RWPE1 (cell line): ENCODE results near the gene ZACN.
"Not testable (repeated sequence)": the region's sequence is repeated elsewhere in the genome, so short reads cannot be mapped to it uniquely, and the experiment has no call there.

Experiments used
- CTCF ChIA-PET: fragments of 350-600 bp; sonication (Branson Sonifier 250); formaldehyde crosslinking; extraction: SDS; loops from one replicate; lab custom pipeline; 2021; lab: Yijun Ruan, JAX
- POLR2A ChIA-PET: fragments of 400-600 bp; formaldehyde crosslinking; extraction: SDS; loops from one replicate; lab custom pipeline; 2020; ENCODE audit warnings: antibody characterized with exemption; ENCODE audit not compliant: low non-redundant PET; lab: Yijun Ruan, JAX
- DNase-seq: peaks from one replicate; pipeline ENCODE4 v3.0.0; 2012; ENCODE audit warnings: low spot score
- H3K27ac ChIP-seq: fragments of 450-650 bp; 2 replicates; pipeline ENCODE4 v1.5.1; 2017
- TF ChIP-seq, protein P1 (sequence below): fragments of 450-650 bp; conservative IDR thresholded peaks from 2 replicates; pipeline ENCODE4 v1.5.1; 2017; ENCODE audit warnings: low read depth, mild to moderate bottlenecking

The ZACN gene

DNA sequence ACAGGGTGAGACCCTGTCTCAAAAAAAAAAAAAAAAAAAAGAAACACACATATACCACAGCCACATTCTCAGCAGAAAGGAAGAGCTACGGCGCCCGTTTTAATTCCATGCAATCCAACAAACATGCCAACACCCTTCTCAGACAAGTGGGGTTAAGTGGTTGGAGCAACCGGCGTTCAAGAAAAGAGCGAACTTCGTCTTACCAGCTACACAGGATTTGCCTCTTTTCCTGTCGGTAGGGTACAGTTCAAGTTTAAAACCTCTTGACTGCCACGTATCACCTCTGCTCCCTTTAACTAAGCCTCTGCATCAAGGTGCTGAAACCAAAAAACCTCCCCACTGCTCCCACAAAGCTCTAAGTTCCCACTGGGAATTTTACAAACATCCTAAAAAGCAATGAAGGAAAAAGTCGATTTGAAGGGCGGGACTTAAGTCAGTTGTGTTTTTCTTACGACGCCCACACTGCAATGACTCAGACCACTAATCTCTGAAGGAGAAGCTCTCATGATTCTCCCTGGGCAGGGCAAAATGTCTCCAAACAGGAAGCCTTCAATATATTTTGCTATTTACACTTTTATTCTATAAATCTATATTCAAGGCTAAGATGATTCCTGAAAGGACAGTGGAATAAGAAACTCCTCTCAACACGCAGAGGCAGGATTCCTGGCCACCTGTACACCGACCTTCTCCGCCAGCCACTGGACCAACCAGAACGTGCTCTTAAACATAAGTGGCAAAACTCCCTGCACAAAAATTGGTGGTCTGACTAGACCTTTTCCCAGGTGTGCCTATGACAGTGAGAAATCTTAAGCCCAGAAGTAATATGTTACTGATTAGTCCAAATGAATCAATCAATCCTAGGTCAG is 25.5 kb upstream of the ZACN start:
- peak; percentile 78 for DNase-seq
- POLR2A ChIA-PET: interaction anchor here (0.6 to 0.7 kb wide), 3 partner anchors 10 to 27 kb away, joined by 4 to 5 read pairs (median 5); no protein-coding TSS in a partner anchor
- CTCF ChIA-PET: interaction anchor here (0.6 to 1.0 kb wide), 3 partner anchors 39 to 283 kb away, joined by 3 to 5 read pairs (median 3); no protein-coding TSS in a partner anchor
- TF ChIP-seq, protein P1, sequence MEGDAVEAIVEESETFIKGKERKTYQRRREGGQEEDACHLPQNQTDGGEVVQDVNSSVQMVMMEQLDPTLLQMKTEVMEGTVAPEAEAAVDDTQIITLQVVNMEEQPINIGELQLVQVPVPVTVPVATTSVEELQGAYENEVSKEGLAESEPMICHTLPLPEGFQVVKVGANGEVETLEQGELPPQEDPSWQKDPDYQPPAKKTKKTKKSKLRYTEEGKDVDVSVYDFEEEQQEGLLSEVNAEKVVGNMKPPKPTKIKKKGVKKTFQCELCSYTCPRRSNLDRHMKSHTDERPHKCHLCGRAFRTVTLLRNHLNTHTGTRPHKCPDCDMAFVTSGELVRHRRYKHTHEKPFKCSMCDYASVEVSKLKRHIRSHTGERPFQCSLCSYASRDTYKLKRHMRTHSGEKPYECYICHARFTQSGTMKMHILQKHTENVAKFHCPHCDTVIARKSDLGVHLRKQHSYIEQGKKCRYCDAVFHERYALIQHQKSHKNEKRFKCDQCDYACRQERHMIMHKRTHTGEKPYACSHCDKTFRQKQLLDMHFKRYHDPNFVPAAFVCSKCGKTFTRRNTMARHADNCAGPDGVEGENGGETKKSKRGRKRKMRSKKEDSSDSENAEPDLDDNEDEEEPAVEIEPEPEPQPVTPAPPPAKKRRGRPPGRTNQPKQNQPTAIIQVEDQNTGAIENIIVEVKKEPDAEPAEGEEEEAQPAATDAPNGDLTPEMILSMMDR: no peak
- no peak overlapping the region; the same call in 1 of the 2 replicates for H3K27ac ChIP-seq

DNA sequence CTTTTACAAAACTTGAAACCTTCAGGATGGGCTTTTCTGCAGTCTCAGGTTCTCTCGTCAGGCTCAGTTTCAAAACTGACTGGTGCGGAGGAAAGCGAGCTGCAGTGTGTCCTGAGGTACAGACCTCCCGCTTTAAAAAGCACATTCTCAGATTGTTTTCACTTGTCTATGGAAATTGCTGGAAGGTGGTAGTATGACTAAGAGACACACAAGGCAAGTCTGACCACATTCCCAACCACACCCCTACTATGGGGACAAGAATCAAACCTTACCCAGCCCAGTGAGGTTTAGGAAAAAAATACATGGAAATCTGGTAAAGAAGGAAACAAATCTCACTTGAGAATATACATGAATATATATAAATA is 24.9 kb upstream of the ZACN start:
- DNase-seq: peak; percentile 93
- ChIA-PET CTCF (interaction anchor here (0.6 to 1.0 kb wide), 3 partner anchors 20 to 283 kb away, joined by 3 to 5 read pairs (median 5); no protein-coding TSS in a partner anchor), POLR2A (interaction anchor here (0.5 kb wide), 1 partner anchor 100 kb away, joined by 3 read pairs; no protein-coding TSS in a partner anchor)
- TF ChIP-seq, protein P1: no peak
- peak overlapping the region; percentile 57 for H3K27ac ChIP-seq

DNA sequence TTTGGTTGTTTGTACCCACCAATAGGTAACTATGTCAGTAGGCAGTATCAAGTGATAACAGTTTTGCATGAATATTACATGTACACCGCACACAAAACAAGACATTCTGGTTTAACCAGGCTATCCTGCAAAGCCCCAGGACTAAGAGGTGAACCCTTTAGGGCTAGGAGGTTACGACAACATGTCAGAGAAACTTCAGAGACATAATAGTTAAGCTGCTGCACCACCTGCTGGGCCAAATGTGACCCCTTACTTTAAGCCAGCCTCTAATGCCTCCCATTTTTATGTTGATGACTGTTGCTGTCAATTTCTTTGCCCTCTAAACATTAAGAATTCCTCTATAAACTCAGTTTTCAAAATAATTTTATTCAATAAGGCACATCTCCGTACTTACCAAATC is 22.1 kb upstream of the ZACN start:
- ChIA-PET CTCF (interaction anchor here (3.3 kb wide), 1 partner anchor 43 kb away, joined by 20 read pairs; no protein-coding TSS in a partner anchor), POLR2A (no interaction called here)
- no peak overlapping the region for H3K27ac ChIP-seq
- DNase-seq: no peak
- TF ChIP-seq, protein P1: no peak

DNA sequence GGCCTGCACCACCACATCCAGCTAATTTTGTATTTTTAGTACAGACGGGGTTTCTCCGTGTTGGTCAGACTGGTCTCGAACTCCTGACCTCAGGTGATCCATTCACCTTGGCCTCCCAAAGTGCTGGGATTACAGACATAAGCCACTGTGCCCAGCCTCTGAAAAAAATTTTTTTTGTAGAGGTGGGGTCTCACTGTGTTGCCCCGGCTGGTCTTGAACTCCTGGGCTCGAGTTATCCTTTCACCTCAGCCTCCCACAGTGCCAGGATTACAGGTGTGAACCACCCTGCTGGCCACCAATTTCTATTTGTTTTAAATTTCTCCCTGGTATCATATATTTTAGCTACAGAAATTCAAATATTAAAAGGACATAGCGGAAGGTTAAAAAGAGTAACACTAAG is 20.7 kb upstream of the ZACN start:
- CTCF ChIA-PET: interaction anchor here (0.7 to 3.3 kb wide), 3 partner anchors 32 to 153 kb away, joined by 3 to 20 read pairs (median 3); no protein-coding TSS in a partner anchor
- POLR2A ChIA-PET, DNase-seq, H3K27ac ChIP-seq: not testable (repeated sequence)

DNA sequence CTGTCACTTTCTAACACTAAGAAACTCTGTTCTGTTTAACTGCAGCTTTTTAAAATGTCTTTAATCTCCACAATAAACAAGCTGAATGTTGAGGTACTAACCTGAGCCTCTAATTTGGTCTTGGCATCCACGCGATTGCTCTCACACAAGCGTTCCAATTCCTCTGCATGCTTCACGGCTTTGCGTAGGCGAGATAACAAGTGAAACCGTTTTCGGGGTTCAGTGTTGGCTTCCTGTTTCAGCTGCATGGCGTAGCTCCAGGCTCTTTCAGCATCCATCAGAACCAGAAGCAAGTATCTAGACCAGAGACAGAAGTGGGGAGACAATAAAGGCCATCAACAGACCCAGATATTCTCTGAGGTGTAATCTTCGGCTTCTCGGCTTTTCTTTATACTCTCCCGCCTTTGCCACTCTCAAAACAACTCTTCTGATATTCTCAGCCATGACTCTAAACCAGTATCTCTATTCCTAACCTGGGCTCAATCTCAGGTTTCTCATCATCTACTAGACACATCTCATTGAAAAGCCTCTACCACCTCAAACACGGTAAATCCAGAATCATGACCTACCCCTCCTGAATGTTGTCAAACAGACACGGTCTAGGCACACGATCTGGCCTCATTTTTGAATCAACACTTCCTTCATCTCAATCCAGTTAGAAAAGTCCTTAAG is 15.0 kb upstream of the ZACN start:
- no peak overlapping the region for H3K27ac ChIP-seq
- no peak for DNase-seq
- ChIA-PET CTCF (interaction anchor here (0.6 kb wide), 2 partner anchors 22 to 341 kb away, joined by 3 read pairs; no protein-coding TSS in a partner anchor), POLR2A (interaction anchor here (0.6 to 0.7 kb wide), 2 partner anchors 9 to 11 kb away, joined by 3 to 5 read pairs; partner anchors contain the start of gene SRP68)
- TF ChIP-seq, protein P1: no peak

DNA sequence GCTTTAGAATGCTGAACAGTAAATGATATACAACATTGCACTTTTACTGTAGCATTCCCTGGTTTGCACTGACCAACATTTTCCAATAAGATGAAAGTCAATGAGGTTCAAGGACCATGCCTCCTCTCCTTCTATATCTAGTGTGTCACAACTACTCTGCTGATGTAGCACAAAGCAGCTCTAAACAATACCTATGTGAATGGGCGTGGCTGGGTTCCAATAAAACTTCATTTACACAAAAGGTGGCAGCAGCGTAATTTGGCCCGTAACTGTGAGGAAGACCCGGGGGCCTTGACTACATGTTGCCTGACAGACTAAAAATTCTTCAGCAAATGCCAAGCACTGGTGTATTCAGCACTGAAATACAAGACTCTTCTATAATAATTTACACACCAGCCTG is 13.2 kb upstream of the ZACN start:
- TF ChIP-seq, protein P1: no peak
- no peak overlapping the region for H3K27ac ChIP-seq
- ChIA-PET CTCF (no interaction called here), POLR2A (no interaction called here)
- DNase-seq: no peak
